IMR-90 (cell line): Measurements from ENCODE around the gene COL6A3. TPM values are rescaled to one million over a fixed set of nuclear protein-coding genes. Genes with fewer than 3 reads are reported as not detected.

ENCODE experiments used
- ATAC-seq: fragments of 200-7000 bp; cut with Tn5 transposase; 2 replicates; pipeline ENCODE4 v1.9.1; 2020; ENCODE audit warnings: low read depth, mild to moderate bottlenecking, moderate library complexity
- BruUV-seq: library from RNA; stranded (reverse); fragments of 400-500 nt; replicated peaks from 2 replicates; lab custom pipeline; 2021; lab: Mats Ljungman, UMichigan
- CTCF ChIA-PET: fragments of 300-600 bp; formaldehyde crosslinking; extraction: SDS; loops from one replicate; lab custom pipeline; 2021; ENCODE audit warnings: antibody characterized with exemption; lab: Yijun Ruan, JAX
- POLR2A ChIA-PET: fragments of 300-600 bp; sonication (Branson Sonifier 250); formaldehyde crosslinking; loops from one replicate; lab custom pipeline; 2022; ENCODE audit warnings: antibody characterized with exemption; ENCODE audit not compliant: unreplicated experiment; lab: Charles Lee
- DNase-seq: peaks from one replicate; pipeline ENCODE4 v3.0.0; 2013
- H2AFZ ChIP-seq: replicated peaks from 2 replicates; pipeline ENCODE3; 2013; ENCODE audit warnings: low read length, mild to moderate bottlenecking; ENCODE audit not compliant: poor library complexity
- H2AK5ac ChIP-seq: 2 replicates; pipeline ENCODE4 v1.6.1; 2013; ENCODE audit warnings: low read depth, low read length, inconsistent platforms
- H2AK9ac ChIP-seq: replicated peaks from 2 replicates; pipeline ENCODE3; 2013; ENCODE audit warnings: mild to moderate bottlenecking, low read depth, low read length, moderate library complexity; ENCODE audit not compliant: poor library complexity
- H2BK120ac ChIP-seq: 2 replicates; pipeline ENCODE4 v1.6.1; 2013; ENCODE audit warnings: low read depth, low read length, inconsistent platforms
- H2BK15ac ChIP-seq: 3 replicates; pipeline ENCODE4 v1.6.1; 2013; ENCODE audit warnings: low read depth, low read length, inconsistent platforms
- H2BK20ac ChIP-seq: 2 replicates; pipeline ENCODE4 v1.6.1; 2013; ENCODE audit warnings: low read depth, mild to moderate bottlenecking, inconsistent platforms, low read length, moderate library complexity
- H2BK5ac ChIP-seq: 2 replicates; pipeline ENCODE4 v1.6.1; 2013; ENCODE audit warnings: mild to moderate bottlenecking, low read depth, low read length, inconsistent platforms; ENCODE audit not compliant: poor library complexity, severe bottlenecking
- H3K14ac ChIP-seq: replicated peaks from 2 replicates; pipeline ENCODE4 v1.6.1; 2013; ENCODE audit warnings: low read depth, low read length, inconsistent platforms
- H3K18ac ChIP-seq: 2 replicates; pipeline ENCODE4 v1.6.1; 2013; ENCODE audit warnings: low read depth, low read length, control low read depth
- H3K23ac ChIP-seq: 2 replicates; pipeline ENCODE4 v1.6.1; 2013; ENCODE audit warnings: low read depth, low read length, inconsistent platforms
- H3K27ac ChIP-seq: 2 replicates; pipeline ENCODE4 v1.5.1; 2013; ENCODE audit warnings: mild to moderate bottlenecking, control low read depth, low read length; ENCODE audit not compliant: insufficient read depth
- H3K27me3 ChIP-seq: 2 replicates; pipeline ENCODE4 v1.6.1; 2013; ENCODE audit warnings: low read length; ENCODE audit not compliant: control insufficient read depth, insufficient read depth
- H3K36me3 ChIP-seq: 2 replicates; pipeline ENCODE4 v1.6.1; 2013; ENCODE audit warnings: low read length, mixed read lengths; ENCODE audit not compliant: control insufficient read depth, insufficient read depth
- H3K4ac ChIP-seq: 2 replicates; pipeline ENCODE4 v1.6.1; 2013; ENCODE audit warnings: low read depth, low read length, inconsistent platforms
- H3K4me1 ChIP-seq: 2 replicates; pipeline ENCODE4 v1.6.1; 2013; ENCODE audit warnings: low read length, mixed read lengths; ENCODE audit not compliant: control insufficient read depth, insufficient read depth
- H3K4me2 ChIP-seq: 2 replicates; pipeline ENCODE4 v1.6.1; 2013; ENCODE audit warnings: low read depth, mild to moderate bottlenecking, control low read depth, low read length, moderate library complexity
- H3K4me3 ChIP-seq: 2 replicates; pipeline ENCODE4 v1.5.1; 2013; ENCODE audit warnings: low read depth, mild to moderate bottlenecking, control low read depth, low read length, moderate library complexity; ENCODE audit not compliant: insufficient read depth
- H3K56ac ChIP-seq: 2 replicates; pipeline ENCODE4 v1.6.1; 2013; ENCODE audit warnings: low read length, inconsistent platforms; ENCODE audit not compliant: insufficient read depth; ENCODE audit errors: extremely low read depth
- H3K79me1 ChIP-seq, 2 experiments: 2 replicates each; pipeline ENCODE4 v1.6.1; 2013; ENCODE audit warnings: low read length in 2 of 2, inconsistent platforms in 1 of 2, low read depth in 1 of 2
- H3K9ac ChIP-seq: 2 replicates; pipeline ENCODE4 v1.6.1; 2013; ENCODE audit warnings: low read depth, low read length, control low read depth
- H3K9me1 ChIP-seq: 2 replicates; pipeline ENCODE4 v1.6.1; 2013; ENCODE audit warnings: low read length, inconsistent platforms; ENCODE audit not compliant: insufficient read depth
- H3K9me3 ChIP-seq: 2 replicates; pipeline ENCODE4 v1.6.1; 2013; ENCODE audit warnings: low read length; ENCODE audit not compliant: control insufficient read depth, insufficient read depth
- H4K20me1 ChIP-seq: 2 replicates; pipeline ENCODE4 v1.6.1; 2013; ENCODE audit warnings: low read length, inconsistent platforms; ENCODE audit not compliant: insufficient read depth
- H4K5ac ChIP-seq: 2 replicates; pipeline ENCODE4 v1.6.1; 2013; ENCODE audit warnings: mild to moderate bottlenecking, low read depth, low read length, control low read depth
- H4K8ac ChIP-seq, 2 experiments: 2 replicates each; pipeline ENCODE4 v1.6.1; 2013; ENCODE audit warnings: low read depth in 2 of 2, low read length in 2 of 2, control low read depth in 1 of 2, inconsistent platforms in 1 of 2
- H4K91ac ChIP-seq: 2 replicates; pipeline ENCODE4 v1.6.1; 2013; ENCODE audit warnings: low read depth, low read length, inconsistent platforms; ENCODE audit not compliant: insufficient read depth
- BHLHE40 ChIP-seq: fragments of 150-350 bp; IDR thresholded peaks from 2 replicates; pipeline ENCODE4 v1.6.1; 2016; ENCODE audit warnings: mild to moderate bottlenecking, low read depth, low read length
- CEBPB ChIP-seq: IDR thresholded peaks from 2 replicates; pipeline ENCODE4 v1.6.1; 2012; ENCODE audit warnings: low read depth, low read length, improper control_type of control experiment
- CHD1 ChIP-seq: IDR thresholded peaks from 2 replicates; pipeline ENCODE4 v1.6.1; 2012; ENCODE audit warnings: low read depth, low read length, improper control_type of control experiment
- FOS ChIP-seq: fragments of 150-350 bp; IDR thresholded peaks from 2 replicates; pipeline ENCODE4 v1.6.1; 2016; ENCODE audit warnings: low read depth, low read length
- MAFK ChIP-seq: IDR thresholded peaks from 2 replicates; pipeline ENCODE4 v1.6.1; 2012; ENCODE audit warnings: low read depth, low read length, improper control_type of control experiment
- MAZ ChIP-seq: IDR thresholded peaks from 2 replicates; pipeline ENCODE4 v1.6.1; 2012; ENCODE audit warnings: low read depth, mild to moderate bottlenecking, low read length, improper control_type of control experiment, moderate library complexity, borderline replicate concordance
- MXI1 ChIP-seq: IDR thresholded peaks from 2 replicates; pipeline ENCODE4 v1.6.1; 2012; ENCODE audit warnings: low read depth, mild to moderate bottlenecking, low read length, moderate library complexity, borderline replicate concordance
- NFE2L2 ChIP-seq: fragments of 150-350 bp; IDR thresholded peaks from 2 replicates; pipeline ENCODE4 v1.6.1; 2016; ENCODE audit warnings: low read depth, mild to moderate bottlenecking, low read length
- RAD21 ChIP-seq: IDR thresholded peaks from 2 replicates; pipeline ENCODE4 v1.6.1; 2012; ENCODE audit warnings: low read length, improper control_type of control experiment
- RCOR1 ChIP-seq: IDR thresholded peaks from 2 replicates; pipeline ENCODE4 v1.6.1; 2012; ENCODE audit warnings: mild to moderate bottlenecking, low read length, improper control_type of control experiment; ENCODE audit not compliant: insufficient replicate concordance
- SMC3 ChIP-seq: fragments of 150-350 bp; IDR thresholded peaks from 2 replicates; pipeline ENCODE4 v1.6.1; 2016; ENCODE audit warnings: low read depth, mild to moderate bottlenecking, antibody characterized with exemption, low read length, moderate library complexity
- WGBS, 2 experiments: methylation state at CpG; one replicate each; pipeline versions ENCODE4 v1.1.5 to v1.1.7; 2013; ENCODE audit warnings: missing lambda C conversion rate in 2 of 2; ENCODE audit not compliant: insufficient read length in 1 of 2; ENCODE audit errors: extremely low coverage in 2 of 2; 5-methylcytosine and 5-hydroxymethylcytosine counted together
- dilution Hi-C: fragments of 300-500 bp; cut with HindIII; formaldehyde crosslinking; loops from one replicate; pipeline ENCODE4 v1.14.3; 2018; ENCODE audit warnings: low sequenced_read_pairs; ENCODE audit not compliant: unreplicated experiment
- in situ Hi-C: fragments of 300-500 bp; cut with MboI; formaldehyde crosslinking; loops from 3 replicates; pipeline ENCODE4 v1.14.3; 2019; ENCODE audit warnings: low sequenced_read_pairs, inconsistent platforms, mixed read lengths
- intact Hi-C: fragments of 100-400 bp; cut with micrococcal nuclease; formaldehyde crosslinking; loops from 2 replicates; pipeline ENCODE4 v1.10.0; 2022
- polyA plus RNA-seq, 3 experiments: library from polyadenylated mRNA; depleted of rRNA; stranded (reverse); fragments of >200 nt; gene quantifications; 2 replicates each; pipeline ENCODE4 v1.2.3, GENCODE V29; 2012; ENCODE audit warnings: low replicate concordance in 1 of 3
- total RNA-seq: library from RNA; depleted of rRNA; stranded (reverse); fragments of >200 nt; gene quantifications from 2 replicates; pipeline ENCODE4 v1.2.3, GENCODE V29; 2012
- TF ChIP-seq, protein P1 (sequence below): fragments of 150-350 bp; IDR thresholded peaks from 2 replicates; pipeline ENCODE4 v1.6.1; 2017; ENCODE audit warnings: mild to moderate bottlenecking, antibody characterized with exemption, low read length, low read depth
- TF ChIP-seq, protein P2 (sequence below): fragments of 150-350 bp; IDR thresholded peaks from 2 replicates; pipeline ENCODE4 v1.6.1; 2016; ENCODE audit warnings: low read depth, mild to moderate bottlenecking, low read length, moderate library complexity, borderline replicate concordance

COL6A3 gene
- total and polyA plus RNA-seq, 2 of the 4 experiments (the other 2 are of a cell fraction), result 964 to 1,855 TPM

DNA sequence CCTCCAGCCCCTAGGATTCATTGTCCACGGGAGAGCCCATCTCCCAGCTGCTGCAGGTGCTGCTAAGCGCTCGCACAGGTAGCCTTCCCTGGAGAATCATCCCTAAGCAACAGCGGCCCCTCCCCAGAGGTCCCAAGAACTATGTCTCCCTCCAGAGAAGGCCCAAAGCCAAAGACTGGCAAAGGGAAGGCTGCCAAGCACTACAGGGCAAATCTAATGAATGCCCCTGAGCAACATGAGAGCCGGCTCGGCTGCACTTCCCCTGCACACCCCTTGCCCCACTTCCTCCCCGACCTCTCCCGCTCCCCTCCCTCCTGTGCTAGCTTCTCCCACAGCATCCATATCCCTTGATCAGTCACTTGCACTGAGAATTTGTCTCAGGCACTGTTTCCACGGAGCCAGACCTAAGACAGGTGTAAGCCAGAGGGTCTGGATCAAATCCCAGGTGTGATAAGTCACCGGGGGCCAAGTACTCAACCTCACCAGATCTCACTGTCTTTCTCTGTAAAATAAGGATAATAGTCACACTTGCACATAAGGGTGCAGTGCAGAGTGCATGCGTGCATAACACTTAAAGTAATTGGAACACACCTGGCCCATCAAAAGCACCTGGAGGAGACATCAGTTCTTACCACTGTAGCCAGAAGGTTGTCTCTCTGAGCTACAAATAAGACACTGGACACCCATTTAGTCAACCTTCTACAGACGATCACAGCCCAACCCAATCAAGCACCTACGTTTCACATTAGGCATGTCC is 20.1 kb upstream of the COL6A3 start:
- Histone ChIP-seq H3K9me3 (no peaks in the 10 kb centered on the region), H3K4me3 (no peak overlapping the region), H3K9me1 (peaks cover 37% of the 10 kb centered on the region), H2BK5ac (peak overlapping the region; percentile 92), H2BK120ac (peak overlapping the region; percentile 93), H2AK5ac (peak overlapping the region; percentile 99), H3K14ac (peak overlapping the region; percentile 98), H3K27me3 (no peaks in the 10 kb centered on the region), H4K20me1 (peaks cover 2% of the 10 kb centered on the region; the same call in 1 of the 2 replicates), H2AK9ac (peak overlapping the region; percentile 43), H3K36me3 (no peaks in the 10 kb centered on the region), H3K56ac (0 out of 2 replicates have a peak overlapping the region, but pooled peaks have one; percentile 64), H4K8ac (peak overlapping the region; percentile 32 to 86; a peak in 3 of 4 replicates), H3K4ac (peak overlapping the region; percentile 97), H3K27ac (no peak overlapping the region; the same call in 1 of the 2 replicates), H4K91ac (peak overlapping the region; percentile 94), H3K4me2 (no peak overlapping the region; the same call in 1 of the 2 replicates), H3K4me1 (peaks cover 32% of the 10 kb centered on the region), H3K18ac (peak overlapping the region; percentile 14; the same call in 1 of the 2 replicates), H2AFZ (peak overlapping the region; percentile 59), H2BK20ac (peak overlapping the region; percentile 91), H4K5ac (0 out of 2 replicates have a peak overlapping the region, but pooled peaks have one; percentile 16), H3K79me1 (peaks cover 0 to 32% of the 10 kb centered on the region in 2 experiments), H3K23ac (peak overlapping the region; percentile 97), H3K9ac (no peak overlapping the region), H2BK15ac (peak overlapping the region; percentile 61; the same call in 1 of the 3 replicates)
- 100% methylated on average over 6 of the region's 13 CpGs; no CpG with 5 or more reads in 1 of the 2 experiments for WGBS, 2 experiments
- dilution Hi-C loops (no loop called here), in situ Hi-C loops (no loop called here), intact Hi-C loops (no loop called here)
- POLR2A ChIA-PET, result interaction anchor here (0.6 to 1.0 kb wide), 2 partner anchors 23 to 161 kb away, joined by 3 read pairs; no protein-coding TSS in a partner anchor
- ATAC-seq (no peak), DNase-seq (no peak)
- CTCF ChIA-PET, result interaction anchor here (0.6 to 2.4 kb wide), 3 partner anchors 12 to 174 kb away, joined by 3 to 8 read pairs (median 3); no protein-coding TSS in a partner anchor
- BruUV-seq, result no TSS peak
- TF ChIP-seq MAFK (no peak), MXI1 (no peak), SMC3 (no peak), FOS (no peak), CHD1 (no peak), RCOR1 (no peak), MAZ (no peak), BHLHE40 (no peak), RAD21 (no peak), CEBPB (no peak), NFE2L2 (no peak)
- TF ChIP-seq, protein P1, sequence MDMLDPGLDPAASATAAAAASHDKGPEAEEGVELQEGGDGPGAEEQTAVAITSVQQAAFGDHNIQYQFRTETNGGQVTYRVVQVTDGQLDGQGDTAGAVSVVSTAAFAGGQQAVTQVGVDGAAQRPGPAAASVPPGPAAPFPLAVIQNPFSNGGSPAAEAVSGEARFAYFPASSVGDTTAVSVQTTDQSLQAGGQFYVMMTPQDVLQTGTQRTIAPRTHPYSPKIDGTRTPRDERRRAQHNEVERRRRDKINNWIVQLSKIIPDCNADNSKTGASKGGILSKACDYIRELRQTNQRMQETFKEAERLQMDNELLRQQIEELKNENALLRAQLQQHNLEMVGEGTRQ, result no peak
- TF ChIP-seq, protein P2, sequence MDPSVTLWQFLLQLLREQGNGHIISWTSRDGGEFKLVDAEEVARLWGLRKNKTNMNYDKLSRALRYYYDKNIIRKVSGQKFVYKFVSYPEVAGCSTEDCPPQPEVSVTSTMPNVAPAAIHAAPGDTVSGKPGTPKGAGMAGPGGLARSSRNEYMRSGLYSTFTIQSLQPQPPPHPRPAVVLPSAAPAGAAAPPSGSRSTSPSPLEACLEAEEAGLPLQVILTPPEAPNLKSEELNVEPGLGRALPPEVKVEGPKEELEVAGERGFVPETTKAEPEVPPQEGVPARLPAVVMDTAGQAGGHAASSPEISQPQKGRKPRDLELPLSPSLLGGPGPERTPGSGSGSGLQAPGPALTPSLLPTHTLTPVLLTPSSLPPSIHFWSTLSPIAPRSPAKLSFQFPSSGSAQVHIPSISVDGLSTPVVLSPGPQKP, result no peak
